ENCODE measurements around the gene CDCA8. TPM values are rescaled to one million over a fixed set of nuclear protein-coding genes. Genes with fewer than 3 reads are reported as not detected.

The CDCA8 gene
- polyA plus RNA-seq, 2 of the 4 experiments (the other 2 are of a cell fraction): 26.8 to 32.1 TPM

DNA sequence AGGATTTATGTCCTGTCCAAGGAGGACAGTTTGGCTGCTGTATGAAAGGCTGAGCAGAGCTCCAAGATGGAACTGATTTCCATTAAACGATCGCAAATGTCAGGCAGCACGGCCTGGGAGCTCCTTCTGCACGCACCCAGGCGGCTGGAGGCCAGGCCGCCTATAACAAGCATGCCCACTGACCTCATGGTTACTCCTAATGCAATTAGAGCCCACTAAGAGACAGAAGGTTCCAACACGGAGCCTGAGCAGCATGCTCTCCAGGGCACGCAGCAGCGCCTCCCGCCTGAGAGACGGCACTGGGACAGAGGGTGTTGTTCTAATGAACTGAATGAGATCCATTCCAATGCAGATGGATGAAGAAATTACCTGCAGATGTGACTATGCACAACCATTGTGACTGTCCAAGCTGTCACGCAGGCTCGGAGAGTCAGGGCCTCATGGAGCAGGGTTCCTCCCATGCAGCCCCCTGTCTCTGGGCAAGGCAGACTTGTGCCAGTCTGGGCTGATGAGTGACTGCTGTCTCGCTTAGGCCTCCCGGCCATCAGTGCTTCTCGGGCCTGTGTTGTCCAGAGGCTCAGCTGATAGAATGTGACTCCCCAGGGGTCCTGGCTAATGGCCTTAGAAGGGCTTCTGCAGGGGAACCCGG, 25.2 kb upstream of the CDCA8 start (continued):
- no peak for TF ChIP-seq KDM5A (IDR thresholded peaks at IDR 0.05)

DNA sequence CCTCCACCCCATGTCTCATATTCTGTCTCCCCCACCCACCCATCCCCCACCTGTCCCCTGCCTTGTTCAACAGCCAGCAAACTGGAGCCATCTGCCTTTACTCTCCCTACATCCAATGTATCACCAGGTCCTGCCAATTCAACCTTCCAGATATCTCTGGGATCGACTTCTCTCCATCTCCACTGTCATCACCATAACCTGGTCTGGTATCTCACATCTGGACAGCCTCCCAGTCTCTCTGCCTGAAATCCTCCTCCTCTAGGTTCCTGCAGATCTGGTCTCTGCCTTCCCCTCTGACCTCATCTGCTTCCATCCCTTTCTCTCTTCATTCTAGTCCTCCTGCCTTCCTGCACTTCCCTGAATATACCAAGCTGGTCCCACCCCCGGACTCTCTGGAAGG, 22.2 kb upstream of the CDCA8 start:
- Histone ChIP-seq H3K4me1 (no peaks in the 10 kb centered on the region), H3K4me2 (no peak overlapping the region), H3K4me3 (no peak overlapping the region), H3K27ac (no peak overlapping the region), H3K9me3 (no peaks in the 10 kb centered on the region)
- DNase-seq (ENCODE audit: low read depth in 1 of 2, low spot score in 1 of 2): no peak
- ChIA-PET POLR2A (no interaction called here), CTCF (no interaction called here)
- ATAC-seq: no peak
- no peak for TF ChIP-seq CEBPB (IDR thresholded peaks at IDR 0.05)
- TF ChIP-seq POLR2A (IDR thresholded peaks at IDR 0.05; ENCODE audit: low read length): no peak
- no peak for TF ChIP-seq ZC3H11A (IDR thresholded peaks at IDR 0.05)
- TF ChIP-seq MAZ (IDR thresholded peaks at IDR 0.05; ENCODE audit: borderline replicate concordance, low read depth, low read length): no peak
- TF ChIP-seq SMC3 (IDR thresholded peaks at IDR 0.05): no peak
- no peak for TF ChIP-seq KDM5A (IDR thresholded peaks at IDR 0.05)
- TF ChIP-seq, protein P1, sequence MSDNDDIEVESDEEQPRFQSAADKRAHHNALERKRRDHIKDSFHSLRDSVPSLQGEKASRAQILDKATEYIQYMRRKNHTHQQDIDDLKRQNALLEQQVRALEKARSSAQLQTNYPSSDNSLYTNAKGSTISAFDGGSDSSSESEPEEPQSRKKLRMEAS (IDR thresholded peaks at IDR 0.05): no peak
- no peak for TF ChIP-seq RFX5 (IDR thresholded peaks at IDR 0.05)
- FAIRE-seq: no peak
- WGBS (ENCODE audit: missing lambda C conversion rate): 17% methylated on average over 2 of the region's 2 CpGs

DNA sequence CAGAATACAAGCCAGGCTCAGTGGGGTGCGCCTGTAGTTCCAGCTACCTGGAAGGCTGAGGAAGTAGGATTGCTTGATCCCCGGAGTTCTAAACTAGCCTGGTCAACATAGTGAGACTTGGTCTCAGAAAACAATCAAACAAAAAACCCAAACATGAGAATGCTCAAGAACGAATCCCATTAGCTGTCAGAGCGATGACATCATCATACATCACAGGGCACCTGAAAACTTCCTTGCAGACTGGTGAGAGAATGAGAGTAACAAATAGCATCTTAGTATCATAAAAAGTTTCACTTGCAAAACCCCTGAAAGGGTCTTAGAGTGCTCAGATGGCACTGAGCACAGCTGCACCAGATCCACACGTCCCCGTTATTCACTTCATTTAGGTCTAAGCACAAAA, 21.1 kb upstream of the CDCA8 start:
- ChIA-PET POLR2A (no interaction called here), CTCF (no interaction called here)
- no peak for ATAC-seq
- Histone ChIP-seq H3K4me3 (no peak overlapping the region), H3K9me3 (no peaks in the 10 kb centered on the region), H3K4me2 (no peak overlapping the region), H3K27ac (no peak overlapping the region), H3K4me1 (no peaks in the 10 kb centered on the region)
- FAIRE-seq: no peak
- WGBS (ENCODE audit: missing lambda C conversion rate): 24% methylated on average over 6 of the region's 6 CpGs
- DNase-seq (ENCODE audit: low read depth in 1 of 2, low spot score in 1 of 2): no peak
- no peak for TF ChIP-seq MYC (IDR thresholded peaks at IDR 0.05; ENCODE audit: borderline replicate concordance, low read length)
- no peak for TF ChIP-seq FOXS1 (CRISPR knock-in tag; IDR thresholded peaks at IDR 0.05)
- no peak for TF ChIP-seq KDM5A (IDR thresholded peaks at IDR 0.05)
- TF ChIP-seq, protein P1 (IDR thresholded peaks at IDR 0.05): no peak
- no peak for TF ChIP-seq RFX5 (IDR thresholded peaks at IDR 0.05)
- TF ChIP-seq ZFP36 (IDR thresholded peaks at IDR 0.05; ENCODE audit: borderline replicate concordance, partially characterized antibody): no peak
- no peak for TF ChIP-seq HOXB5 (CRISPR knock-in tag; IDR thresholded peaks at IDR 0.05)
- TF ChIP-seq RAD21 (conservative IDR thresholded peaks at IDR 0.05 in 1 of 2, IDR thresholded peaks at IDR 0.05 in 1 of 2): no peak
- no peak for TF ChIP-seq MAZ (IDR thresholded peaks at IDR 0.05; ENCODE audit: borderline replicate concordance, low read depth, low read length)
- no peak for TF ChIP-seq NFE2L2 (conservative IDR thresholded peaks at IDR 0.05; ENCODE audit: low read length)
- no peak for TF ChIP-seq RCOR1 (IDR thresholded peaks at IDR 0.05; ENCODE audit: low read depth, low read length)
- no peak for TF ChIP-seq ESRRA (IDR thresholded peaks at IDR 0.05; ENCODE audit: borderline replicate concordance, low read length)
- TF ChIP-seq BHLHE40 (IDR thresholded peaks at IDR 0.05; ENCODE audit: low read depth, low read length): no peak
- no peak for TF ChIP-seq CHD4 (IDR thresholded peaks at IDR 0.05; ENCODE audit: borderline replicate concordance)
- TF ChIP-seq, protein P2, sequence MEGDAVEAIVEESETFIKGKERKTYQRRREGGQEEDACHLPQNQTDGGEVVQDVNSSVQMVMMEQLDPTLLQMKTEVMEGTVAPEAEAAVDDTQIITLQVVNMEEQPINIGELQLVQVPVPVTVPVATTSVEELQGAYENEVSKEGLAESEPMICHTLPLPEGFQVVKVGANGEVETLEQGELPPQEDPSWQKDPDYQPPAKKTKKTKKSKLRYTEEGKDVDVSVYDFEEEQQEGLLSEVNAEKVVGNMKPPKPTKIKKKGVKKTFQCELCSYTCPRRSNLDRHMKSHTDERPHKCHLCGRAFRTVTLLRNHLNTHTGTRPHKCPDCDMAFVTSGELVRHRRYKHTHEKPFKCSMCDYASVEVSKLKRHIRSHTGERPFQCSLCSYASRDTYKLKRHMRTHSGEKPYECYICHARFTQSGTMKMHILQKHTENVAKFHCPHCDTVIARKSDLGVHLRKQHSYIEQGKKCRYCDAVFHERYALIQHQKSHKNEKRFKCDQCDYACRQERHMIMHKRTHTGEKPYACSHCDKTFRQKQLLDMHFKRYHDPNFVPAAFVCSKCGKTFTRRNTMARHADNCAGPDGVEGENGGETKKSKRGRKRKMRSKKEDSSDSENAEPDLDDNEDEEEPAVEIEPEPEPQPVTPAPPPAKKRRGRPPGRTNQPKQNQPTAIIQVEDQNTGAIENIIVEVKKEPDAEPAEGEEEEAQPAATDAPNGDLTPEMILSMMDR (IDR thresholded peaks at IDR 0.05): no peak
- no peak for TF ChIP-seq TFCP2L1 (CRISPR knock-in tag; IDR thresholded peaks at IDR 0.05)
